Endothelial cell of umbilical vein (primary cell): ENCODE measurements around the gene PTPN6.

ENCODE experiments used
- CTCF ChIP-seq, 2 donors: IDR thresholded peaks; 1 replicate in 1 of 2; 2 replicates in 1 of 2; pipeline ENCODE4 v1.5.1; 2011; ENCODE audit warnings: low read length in 2 of 2, mild to moderate bottlenecking in 2 of 2, moderate library complexity in 2 of 2, control low read depth in 1 of 2, inconsistent platforms in 1 of 2, low read depth in 1 of 2; ENCODE audit not compliant: insufficient read depth in 1 of 2; ENCODE audit errors: extremely low read depth in 1 of 2
- POLR2AphosphoS5 ChIP-seq: IDR thresholded peaks from 2 replicates; pipeline ENCODE4 v1.6.1; 2012; ENCODE audit warnings: low read depth, mild to moderate bottlenecking, control low read depth, low read length, moderate library complexity; ENCODE audit not compliant: insufficient read depth

- TF ChIP-seq POLR2AphosphoS5 (no peak), CTCF (IDR thresholded peaks at IDR 0.05; ENCODE audit: extremely low read depth in 1 of 2, insufficient read depth in 1 of 2, low read depth in 1 of 2, low read length in 2 of 2) (no peak)
These were observed 47.4 kb upstream of the PTPN6 start for GRCh38 chr12:6903722-6904121.
